ENCODE data around the gene VTI1B.
"Not testable (repeated sequence)": the region's sequence is repeated elsewhere in the genome, so short reads cannot be mapped to it uniquely, and the experiment has no call there.

The VTI1B gene

DNA sequence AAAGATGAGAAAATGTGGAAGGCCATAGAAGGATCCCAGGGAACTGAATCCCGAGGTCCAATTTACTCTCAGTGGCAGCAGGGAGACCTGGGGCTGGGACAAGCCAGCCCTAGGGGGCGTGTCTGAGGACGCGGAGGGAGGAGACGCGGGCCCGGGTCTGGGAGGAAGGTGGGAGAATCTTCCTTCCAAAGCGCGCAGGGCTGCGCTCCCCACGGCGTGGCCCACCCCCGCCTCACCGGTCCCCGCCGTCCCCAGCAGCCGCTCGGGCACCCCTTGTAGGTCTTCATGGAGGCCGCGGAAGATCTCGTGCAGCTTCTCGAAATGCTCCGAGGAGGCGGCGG is 323 bp downstream of the VTI1B start:
- DNase-seq = peak; percentile 50

DNA sequence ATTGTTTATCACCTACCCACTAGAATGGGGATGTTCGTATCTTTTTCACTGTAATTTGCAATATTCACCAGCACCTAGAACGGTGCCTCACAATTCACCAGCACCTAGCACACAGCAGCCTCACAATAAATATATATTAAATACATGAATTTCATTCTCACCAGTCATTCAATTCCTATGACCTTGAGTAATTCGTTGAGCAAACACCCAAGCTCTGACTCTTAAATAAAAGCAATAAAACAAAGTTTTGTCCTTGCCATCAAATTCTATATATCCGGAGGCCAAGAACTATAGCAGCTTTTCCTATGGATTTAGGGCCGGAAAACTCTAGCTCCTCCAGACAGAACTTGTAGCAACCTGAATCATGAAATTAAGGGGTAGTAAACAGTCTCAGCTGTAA is 981 bp downstream of the VTI1B start:
- no peak for DNase-seq

DNA sequence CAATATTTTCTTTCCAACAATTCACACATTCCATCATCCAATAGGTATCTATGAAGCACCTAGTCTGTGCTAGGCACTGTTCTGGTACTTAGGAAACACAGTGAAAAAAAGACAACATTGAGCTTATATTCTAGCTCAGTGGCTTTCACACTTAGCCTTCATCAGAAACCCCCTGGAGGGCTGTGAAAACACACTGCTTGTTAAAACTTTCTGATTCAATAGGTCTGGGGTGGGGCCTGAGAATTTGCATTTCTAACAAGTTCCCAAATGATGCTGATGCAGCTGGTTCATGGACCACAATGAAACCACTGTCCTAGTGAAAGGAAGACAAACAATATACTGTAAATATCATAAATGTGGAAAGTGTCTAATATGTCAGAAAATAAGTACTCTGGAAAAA is 5.9 kb downstream of the VTI1B start:
- no peak for DNase-seq

DNA sequence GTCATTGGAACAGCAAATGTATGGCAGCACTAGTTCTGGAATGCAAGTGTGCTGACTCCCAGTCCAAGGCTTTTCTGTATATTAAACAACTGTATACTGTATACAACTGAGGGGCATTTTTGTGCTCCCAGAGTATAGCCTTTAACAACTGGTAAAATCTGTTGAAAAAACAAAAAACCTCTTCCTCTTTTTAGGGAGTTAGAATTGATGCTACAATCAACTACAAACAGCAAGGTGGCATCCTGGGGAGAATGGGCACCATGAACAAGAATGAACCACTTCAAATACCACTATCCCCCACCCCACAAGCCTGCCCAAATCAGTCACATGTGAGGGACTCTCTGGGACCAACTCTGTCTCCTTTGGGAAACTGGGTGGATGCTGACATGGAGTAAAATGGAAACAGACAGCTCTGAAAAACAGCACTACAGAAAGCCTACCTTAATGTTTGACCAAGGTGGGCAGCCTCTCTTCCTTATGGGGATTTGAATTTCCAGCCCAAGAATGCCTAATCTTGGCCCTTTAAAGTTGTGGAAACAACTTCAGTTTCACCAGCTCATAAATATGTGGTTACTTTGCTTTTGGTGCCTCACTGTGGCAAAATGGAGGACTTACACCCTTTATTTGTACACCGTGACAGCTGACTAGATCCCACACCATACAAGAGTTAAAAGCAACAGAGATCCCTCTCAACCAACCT is 7.5 kb downstream of the VTI1B start:
- DNase-seq = no peak

DNA sequence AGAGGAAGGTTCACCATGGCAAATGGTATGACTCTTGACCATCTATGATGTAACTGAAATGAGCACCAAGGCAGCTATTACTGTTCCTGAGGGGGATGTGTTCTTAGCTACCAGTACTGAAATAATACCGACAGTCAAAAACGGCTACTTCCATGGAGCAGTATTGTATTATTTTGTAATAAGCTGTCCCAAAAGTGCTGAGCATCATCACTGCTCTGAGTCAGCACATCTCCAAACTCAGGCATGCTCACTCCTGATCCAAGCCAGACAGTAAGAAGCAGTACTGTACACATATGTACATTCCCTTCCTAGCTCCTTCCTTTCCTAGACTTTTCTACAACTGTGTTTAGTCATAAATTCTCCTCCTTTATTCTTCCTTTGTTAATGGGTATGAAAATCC is 8.6 kb downstream of the VTI1B start:
- DNase-seq = no peak

DNA sequence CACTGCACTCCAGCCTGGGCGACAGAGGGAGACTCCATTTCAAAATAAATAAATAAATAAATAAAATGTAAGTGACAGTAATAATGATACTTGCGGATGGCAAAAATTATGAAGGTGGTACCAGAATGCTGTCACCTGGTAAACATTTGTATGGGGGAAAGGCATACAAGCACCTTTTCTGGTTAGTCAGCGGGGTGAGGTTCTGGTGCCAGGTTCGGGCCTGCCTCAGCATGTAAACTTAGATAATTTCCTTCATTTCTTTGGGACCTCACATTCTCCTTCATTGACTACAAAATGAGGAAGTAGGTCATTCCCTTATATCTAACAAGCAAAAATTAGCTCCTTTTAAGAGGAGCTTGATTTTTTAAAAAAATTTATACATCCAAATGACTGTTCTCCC is 10.8 kb downstream of the VTI1B start:
- no peak for DNase-seq

DNA sequence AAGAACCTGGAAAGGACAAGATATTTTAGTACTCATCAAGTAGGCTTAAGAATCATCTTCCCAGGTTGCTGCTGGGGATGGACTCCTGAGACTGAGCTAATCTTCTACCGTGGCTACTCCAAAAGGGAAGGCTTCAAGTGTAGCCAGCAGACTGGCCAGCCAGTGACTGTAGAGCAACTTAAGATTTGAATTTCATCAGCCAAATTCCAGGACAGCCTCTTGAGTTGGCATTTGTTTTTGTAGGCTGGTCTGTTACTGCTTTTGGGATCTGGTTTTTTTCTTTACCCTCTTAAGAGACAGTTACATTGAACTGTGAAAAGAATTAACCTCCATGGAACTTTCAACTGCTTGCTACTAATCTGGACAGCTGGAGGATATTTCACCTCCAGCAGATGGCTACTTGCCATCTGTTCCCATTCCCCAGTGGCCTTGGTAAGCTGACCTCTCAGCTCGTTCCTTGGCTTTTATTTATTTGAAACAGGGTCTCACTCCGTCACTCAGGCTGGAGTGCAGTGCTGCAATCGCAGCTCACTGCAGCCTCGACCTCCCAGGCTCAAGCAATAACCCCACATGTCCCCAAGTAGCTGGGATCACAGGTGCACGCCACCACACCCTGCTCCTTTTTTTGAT is 20.7 kb downstream of the VTI1B start:
- no peak for DNase-seq

DNA sequence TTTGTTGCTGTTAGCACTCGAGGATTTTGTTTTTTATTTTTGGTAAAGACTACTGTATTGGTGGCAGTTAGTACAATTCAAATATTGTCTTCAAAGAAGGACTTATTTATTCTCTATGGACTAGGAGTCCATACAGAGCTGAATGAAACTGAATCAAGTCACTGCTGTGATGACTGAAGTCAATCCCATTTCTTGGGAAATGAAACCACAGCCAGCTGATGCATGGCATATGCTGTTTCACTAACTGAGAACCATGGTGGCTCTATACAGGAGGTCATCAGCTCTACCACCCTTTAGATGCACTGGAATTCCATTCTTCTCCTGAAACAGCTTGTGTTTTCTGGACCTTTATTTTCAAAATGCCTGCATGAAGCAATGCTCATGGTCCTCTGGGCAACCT is 22.2 kb downstream of the VTI1B start:
- DNase-seq = no peak

DNA sequence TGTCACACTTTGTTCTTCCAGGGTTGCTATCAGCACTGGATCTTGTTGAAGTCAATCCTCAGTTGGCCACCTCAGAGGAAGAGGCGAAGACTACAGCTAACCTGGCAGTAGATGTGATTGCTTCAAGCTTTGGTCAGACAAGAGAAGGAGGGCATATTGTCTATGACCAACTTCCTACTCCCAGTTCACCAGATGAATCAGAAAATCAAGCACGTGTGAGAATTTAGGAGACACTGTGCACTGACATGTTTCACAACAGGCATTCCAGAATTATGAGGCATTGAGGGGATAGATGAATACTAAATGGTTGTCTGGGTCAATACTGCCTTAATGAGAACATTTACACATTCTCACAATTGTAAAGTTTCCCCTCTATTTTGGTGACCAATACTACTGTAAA is 23.7 kb downstream of the VTI1B start:
- DNase-seq = no peak

DNA sequence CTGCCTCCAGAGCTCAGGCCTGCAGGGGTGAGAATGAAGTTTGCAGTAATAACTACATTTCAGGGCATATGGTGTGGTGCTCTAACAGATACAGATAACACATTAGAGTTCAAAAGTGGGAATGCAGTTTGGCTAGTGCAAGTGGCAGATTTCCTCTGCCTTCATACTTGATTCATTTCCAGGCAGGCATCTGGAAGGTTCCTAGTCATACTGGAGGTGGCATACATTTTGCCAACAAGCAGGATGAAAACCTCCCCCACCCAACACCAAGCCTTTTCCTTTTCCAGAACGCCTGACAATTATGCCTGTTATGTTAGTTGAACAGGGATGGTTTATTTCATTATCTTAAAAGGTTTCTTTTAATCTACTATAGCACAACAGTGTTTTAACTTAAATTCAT is 24.3 kb downstream of the VTI1B start:
- no peak for DNase-seq

DNA sequence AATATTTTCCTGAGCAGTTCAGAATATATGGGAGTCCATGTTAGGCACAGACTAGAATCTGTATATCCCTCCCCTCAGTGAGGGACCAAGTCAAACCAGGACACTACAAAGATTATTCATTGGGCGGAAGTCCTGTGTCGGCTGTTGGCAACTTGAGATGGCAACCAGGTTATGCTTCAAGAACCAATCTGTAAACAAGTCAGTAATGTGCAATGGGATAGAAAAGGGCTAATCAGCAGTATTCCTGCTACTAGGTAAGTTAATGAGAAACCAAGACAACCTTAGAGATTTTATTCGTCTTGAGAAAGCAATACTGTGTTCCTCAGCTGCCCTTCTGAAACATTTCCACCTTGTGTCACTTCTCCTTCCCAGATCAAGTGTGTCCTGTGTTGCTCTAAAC is 28.3 kb downstream of the VTI1B start:
- DNase-seq = no peak

DNA sequence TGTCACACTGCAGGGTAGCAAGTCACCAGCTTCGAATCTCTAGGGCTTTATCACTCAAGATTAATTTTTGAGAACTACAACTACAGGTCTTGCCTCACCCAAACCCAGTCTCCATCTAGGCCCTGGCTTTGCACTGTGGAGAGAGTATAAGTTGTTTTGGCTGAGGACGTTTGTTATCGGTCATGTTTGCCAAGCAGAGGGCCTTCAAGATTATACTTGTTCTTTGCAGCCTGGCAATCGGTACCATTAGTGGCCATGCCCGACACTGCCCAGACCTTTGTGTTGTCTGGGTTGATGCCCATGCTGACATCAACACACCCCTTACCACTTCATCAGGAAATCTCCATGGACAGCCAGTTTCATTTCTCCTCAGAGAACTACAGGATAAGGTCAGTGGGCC is 29.0 kb downstream of the VTI1B start:
- no peak for DNase-seq

DNA sequence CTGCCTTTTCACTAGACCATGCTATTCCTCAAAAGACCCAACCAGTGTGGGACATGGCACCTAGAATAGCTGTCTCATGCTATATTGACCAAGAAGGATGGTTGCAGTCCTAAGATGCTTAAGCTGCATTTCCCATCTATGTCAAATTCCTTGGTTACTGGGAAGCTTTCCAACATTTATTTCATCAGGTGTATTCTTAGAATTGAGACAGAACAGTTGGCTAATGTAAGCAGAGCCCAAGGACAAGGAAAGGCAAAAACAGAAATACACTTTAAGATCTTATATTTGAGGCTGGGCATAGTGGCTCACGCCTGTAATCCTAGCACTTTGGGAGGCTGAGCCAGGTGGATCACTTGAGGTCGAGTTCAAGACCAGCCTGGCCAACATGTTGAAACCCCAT is 30.0 kb downstream of the VTI1B start:
- no peak for DNase-seq

DNA sequence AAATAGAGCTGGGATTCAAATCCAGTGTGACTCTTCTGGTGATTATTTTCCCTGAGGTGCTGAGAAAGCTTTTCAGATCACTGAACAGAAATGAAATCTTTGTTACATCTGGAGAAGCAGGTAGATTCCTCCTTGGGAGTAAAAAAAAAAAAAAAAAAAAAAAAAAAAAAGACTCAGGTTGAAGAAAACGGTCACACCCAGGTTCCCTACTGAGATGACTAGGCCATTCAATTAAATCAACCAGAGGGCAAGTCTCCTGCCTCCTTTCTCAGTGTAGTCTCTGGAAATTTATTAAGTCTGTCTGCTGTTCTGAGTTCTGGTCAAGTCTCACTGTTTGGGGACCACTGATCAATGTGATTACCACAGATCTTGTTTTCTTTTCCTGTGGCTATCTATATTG is 30.7 kb downstream of the VTI1B start:
- DNase-seq = no peak

DNA sequence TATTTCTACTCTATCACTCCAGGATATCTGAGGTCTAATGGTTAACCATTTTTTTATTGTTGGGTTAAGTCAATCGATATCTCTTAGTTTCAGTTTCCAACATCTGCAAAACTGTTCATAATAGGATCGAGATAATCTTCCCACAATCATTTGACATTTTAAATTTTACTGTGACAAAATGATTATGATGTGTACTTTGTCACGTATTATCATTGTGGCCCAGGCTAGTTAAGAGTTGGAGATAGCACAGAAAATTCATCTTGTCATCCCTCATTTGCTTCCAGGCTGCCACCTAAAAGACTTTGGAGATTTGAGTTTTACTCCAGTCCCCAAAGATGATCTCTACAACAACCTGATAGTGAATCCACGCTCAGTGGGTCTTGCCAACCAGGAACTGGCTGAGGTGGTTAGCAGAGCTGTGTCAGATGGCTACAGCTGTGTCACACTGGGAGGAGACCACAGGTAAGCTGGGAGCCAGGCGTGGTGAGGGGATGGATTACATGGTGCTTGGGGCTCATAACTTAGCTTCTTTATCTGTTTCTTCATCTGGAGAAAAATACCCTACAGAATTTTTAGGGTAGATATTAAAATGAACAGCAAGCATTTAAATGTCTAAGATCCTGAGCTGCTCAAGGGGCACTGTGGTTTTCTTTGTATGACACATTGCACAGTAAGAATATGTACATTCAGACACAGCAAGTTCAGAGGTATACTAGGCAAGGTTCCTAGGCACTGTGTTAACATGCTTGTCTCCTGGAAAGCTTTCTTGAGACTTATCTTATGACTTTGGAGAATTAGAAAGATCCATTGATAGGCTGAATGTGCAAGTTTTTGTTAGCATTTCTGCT is 32.3 kb downstream of the VTI1B start:
- DNase-seq = no peak

DNA sequence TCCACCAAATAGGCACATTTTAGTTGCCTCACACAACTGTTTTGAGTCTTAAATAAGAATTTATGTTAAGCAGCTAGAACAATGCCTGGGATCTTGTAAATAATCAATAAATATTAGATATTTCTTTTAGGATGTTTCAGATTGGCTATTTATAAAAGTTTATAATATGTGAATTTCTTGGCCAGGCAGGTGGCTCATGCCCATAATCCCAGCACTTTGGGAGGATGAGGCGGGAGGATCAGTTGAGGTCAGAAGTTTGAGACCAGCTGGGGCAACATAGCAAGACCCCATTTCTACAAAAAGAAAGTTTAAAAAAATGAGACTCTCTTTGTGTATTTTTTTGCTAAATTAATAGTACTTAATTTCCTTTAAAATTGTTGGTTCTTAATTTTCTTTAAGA is 33.0 kb downstream of the VTI1B start:
- no peak for DNase-seq

DNA sequence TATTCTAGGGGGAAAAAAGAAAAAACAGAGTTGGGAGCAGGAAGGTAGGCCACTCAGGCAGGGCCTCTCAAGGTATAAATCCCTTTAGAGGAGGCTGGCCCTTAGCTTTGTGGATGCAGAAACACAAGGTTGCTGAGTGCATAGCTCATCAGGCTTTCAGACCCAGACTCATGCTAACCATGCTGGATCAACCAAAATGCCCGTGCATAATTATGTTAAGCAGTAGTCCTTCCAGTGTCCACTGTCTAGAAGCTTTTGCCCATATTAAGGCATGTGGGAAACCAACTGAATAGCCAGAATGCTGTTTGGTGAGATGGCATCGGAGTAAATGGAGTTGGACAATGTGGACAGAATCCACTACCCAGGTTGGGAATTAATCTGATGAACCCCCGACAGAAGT is 35.8 kb downstream of the VTI1B start:
- no peak for DNase-seq

DNA sequence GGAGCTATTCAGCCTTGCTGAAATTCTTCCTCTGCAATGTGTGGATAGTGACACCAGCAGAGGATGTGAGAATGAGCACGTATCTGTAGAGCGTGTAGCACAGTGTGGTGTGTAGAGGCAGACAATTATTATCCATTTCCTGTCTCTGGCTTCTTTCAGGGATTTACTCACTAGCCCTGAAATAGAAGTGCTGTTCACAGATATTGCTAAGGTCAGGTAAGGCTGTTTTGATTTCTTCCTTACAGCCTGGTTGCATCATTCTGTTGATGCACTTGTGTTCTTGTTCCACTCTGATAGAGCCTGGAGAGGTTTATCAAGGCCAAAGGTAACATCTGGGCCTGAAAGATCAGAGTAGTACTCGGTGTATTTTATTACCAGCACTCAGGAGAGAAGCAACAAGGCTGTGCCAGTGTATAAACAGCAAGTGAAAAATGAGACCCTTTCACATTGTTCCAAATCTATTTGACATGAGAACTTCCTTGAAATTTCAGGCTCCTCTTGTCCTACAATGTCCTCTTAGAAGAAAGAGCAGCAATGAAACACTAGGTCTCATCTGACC is 38.0 kb downstream of the VTI1B start:
- no peak for DNase-seq

DNA sequence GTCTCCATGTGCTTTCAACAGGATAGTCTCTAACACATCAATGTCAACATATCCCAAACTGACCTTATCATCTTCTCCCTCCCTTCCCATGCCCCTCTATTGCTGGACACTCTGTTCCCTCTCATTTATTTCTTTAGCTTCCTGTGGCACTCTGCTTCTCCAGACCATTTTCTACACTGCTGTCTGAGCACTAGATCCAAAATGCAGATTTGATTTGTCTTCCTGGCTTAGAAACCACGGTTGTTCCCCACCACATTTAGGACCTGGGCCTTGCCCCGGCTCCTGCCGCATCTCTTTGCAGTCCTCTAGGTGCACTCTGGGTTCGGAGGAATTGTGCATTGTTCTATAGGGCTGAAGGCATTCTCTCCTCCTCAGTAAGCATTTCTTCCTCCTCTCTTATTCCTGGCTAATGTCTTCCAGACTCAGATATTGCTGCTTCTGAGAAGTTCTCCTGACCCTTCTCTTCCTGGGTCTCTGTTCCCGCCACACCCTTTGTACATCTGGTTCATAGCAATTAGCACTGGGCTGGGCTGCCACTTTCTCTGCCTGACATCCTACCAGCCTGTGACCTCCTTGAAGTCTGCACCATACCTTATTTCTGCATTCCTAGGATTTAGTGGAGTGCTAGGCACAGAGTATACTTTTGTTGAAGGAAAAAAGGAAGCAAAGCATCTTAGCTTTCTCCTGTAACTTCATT is 40.8 kb downstream of the VTI1B start:
- no peak for DNase-seq

DNA sequence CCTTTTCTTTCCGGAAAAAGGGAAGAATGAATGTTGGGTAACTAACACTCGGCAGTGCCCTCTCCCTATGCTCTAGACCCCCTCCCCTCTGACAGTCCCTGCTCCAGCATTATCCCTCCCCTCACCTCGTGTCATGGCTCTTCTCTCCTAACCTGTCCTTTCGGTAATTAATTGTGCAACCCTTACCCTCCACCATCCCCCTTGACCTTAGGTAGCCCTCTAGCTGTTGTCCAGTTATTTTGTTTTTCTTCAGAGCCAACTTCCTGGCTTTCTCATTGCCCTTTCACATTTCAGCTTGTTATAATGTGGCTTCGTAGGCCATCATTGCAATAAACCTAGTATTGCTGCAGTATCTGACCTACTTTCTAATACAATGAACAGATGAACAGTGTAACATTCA is 43.5 kb downstream of the VTI1B start:
- DNase-seq = no peak

DNA sequence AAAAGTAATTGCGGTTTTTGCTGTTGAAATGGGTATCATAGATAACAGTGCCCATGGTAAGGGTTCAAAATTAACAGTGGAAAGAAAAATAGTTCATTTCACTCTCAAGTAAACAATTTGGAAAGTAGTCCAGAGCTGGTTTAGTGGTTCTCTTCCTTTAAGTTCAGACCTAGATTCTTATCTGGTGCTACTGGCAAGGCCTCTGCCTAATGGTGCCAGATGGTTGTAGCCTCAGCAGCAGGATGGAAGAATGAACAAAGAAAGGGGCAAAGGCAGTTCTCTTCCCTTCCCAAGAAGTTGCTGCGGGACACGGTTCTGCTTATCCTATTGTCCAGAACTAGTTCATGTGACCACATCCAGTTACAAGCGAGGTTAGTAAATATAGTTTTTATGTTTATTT is 44.2 kb downstream of the VTI1B start:
- DNase-seq = no peak

DNA sequence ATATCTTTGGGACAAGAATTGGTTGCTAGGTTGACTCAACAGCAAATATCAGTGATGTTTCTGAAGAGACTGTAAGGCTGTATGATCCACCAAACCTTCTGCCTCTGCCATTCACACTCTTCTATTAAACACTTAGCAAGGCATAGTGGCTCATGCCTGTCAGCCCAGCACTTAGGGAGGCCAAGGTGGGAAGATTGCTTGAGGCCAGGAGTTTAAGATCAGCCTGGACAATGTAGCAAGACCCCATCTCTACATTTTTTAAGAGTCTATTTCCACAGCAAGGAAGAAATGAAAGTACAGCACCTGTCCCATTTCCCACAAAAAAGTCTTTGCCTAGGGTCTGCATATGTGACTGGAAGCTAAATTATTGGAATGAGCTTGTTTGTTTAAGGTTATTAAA is 46.9 kb downstream of the VTI1B start:
- DNase-seq = no peak

DNA sequence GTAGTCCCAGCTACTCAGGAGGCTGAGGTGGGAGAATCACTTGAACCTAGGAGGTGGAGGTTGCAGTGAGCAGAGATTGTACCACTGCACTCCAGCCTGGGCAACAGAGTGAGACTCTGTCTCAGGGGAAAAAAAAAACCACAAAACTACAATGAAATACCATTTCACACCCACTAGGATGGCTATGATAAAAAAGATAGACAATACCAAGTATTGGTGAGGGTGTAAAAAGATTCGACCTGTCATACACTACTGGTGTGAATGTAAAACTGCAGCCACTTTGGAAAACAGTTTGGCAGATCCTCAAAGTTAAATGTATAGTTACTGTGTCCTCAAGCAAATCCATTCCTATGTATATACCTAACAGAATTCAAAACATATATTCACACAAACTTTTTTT is 48.3 kb downstream of the VTI1B start:
- DNase-seq = not testable (repeated sequence)
